SK-N-SH (cell line): ENCODE measurements around the gene RPH3AL. TPM values are rescaled to one million over a fixed set of nuclear protein-coding genes. Genes with fewer than 3 reads are reported as not detected.

Experiments
- polyA plus RNA-seq, 3 experiments: library from polyadenylated mRNA; depleted of rRNA; stranded (reverse); fragments of >200 nt; gene quantifications; 2 replicates each; pipeline ENCODE4 v1.2.3, GENCODE V29; 2012

Gene RPH3AL
- polyA plus RNA-seq, 1 of the 3 experiments (the other 2 are of a cell fraction), result 2.9 TPM

Other genes with a start within 250 kb of the RPH3AL start
- not detected in 2 replicates for gene SCGB1C2, start 215.2 kb downstream of the RPH3AL start, polyA plus RNA-seq (2012; rRNA removed)
- gene DOC2B, start 171.2 kb downstream of the RPH3AL start, polyA plus RNA-seq (2012; rRNA removed), result 0.16 and 0.81 TPM in 2 replicates
- gene RFLNB, start 93.1 kb upstream of the RPH3AL start, polyA plus RNA-seq (2012; rRNA removed), result 2.4 and 4.1 TPM in 2 replicates